NT2/D1 (cell line): ENCODE measurements around the gene TACC3.

Source experiments
- DNase-seq: peaks from one replicate; pipeline ENCODE4 v3.0.0-alpha.2; 2011; ENCODE audit warnings: low read depth, low spot score
- H3K27me3 ChIP-seq: 2 replicates; pipeline ENCODE4 v1.6.0; 2011; ENCODE audit warnings: mild to moderate bottlenecking; ENCODE audit not compliant: insufficient read length, insufficient read depth
- H3K36me3 ChIP-seq: 2 replicates; pipeline ENCODE4 v1.6.1; 2011; ENCODE audit warnings: mild to moderate bottlenecking, low read length, mixed read lengths; ENCODE audit not compliant: insufficient read depth, insufficient read length
- H3K4me1 ChIP-seq: 2 replicates; pipeline ENCODE4 v1.5.1; 2011; ENCODE audit not compliant: insufficient read depth, insufficient read length
- H3K4me3 ChIP-seq: 2 replicates; pipeline ENCODE4 v1.5.1; 2011; ENCODE audit warnings: low read depth; ENCODE audit not compliant: insufficient read length
- H3K9ac ChIP-seq: 2 replicates; pipeline ENCODE4 v1.6.0; 2011; ENCODE audit warnings: low read depth; ENCODE audit not compliant: insufficient read length
- H3K9me3 ChIP-seq: 2 replicates; pipeline ENCODE4 v1.5.1; 2011; ENCODE audit warnings: mild to moderate bottlenecking, low read length; ENCODE audit not compliant: insufficient read depth
- SUZ12 ChIP-seq: IDR thresholded peaks from 2 replicates; pipeline ENCODE4 v1.6.1; 2011; ENCODE audit not compliant: insufficient read length, insufficient read depth; ENCODE audit errors: extremely low read depth
- YY1 ChIP-seq: IDR thresholded peaks from 2 replicates; pipeline ENCODE4 v1.6.1; 2011; ENCODE audit not compliant: insufficient read length, insufficient read depth
- ZNF274 ChIP-seq: IDR thresholded peaks from 2 replicates; pipeline ENCODE4 v1.6.1; 2011; ENCODE audit warnings: mild to moderate bottlenecking, low read depth, low read length

TACC3 gene

DNA sequence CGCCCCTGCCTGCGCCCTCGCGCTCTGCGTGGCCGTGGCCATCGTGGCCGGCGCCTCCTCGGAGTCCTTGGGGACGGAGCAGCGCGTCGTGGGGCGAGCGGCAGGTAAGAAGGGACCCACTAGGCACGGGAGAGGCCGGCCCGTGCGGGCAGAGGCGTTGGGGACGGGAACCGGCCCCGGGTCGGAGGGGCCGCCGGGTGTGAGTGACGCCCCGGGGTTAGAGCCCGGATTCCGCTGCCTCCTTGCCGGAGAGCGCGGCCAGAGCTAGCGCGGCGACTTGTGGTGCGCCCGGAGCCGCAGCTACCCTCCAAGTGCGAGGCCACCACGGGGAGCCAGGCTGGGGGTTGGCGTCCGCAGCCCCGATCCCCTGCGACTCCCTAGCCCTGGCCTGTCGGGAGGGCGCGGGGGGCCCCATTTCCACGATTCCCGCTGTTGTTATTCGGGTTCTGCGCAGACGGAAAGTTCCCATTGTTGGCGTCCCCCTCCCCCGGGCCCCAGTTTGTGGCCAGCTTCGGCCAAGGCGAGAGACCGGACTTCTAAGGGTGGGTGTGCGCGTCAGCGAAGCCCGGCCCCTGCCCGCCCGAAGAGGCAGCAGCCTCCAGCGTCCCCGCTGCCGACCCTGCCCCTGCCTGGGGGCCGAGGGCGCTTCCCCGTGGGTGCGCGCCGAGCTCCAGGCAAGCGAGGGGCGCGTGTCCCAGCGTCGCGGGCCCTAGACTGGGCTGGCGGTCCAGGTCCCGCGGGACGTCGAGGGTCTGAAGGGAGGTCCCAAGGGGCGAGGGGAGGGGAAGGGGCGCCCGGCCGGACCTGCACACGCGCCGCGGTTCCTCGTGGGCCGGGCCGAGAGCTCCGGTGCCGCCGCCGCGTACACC, 72.9 kb downstream of the TACC3 start:
- no peak for DNase-seq
- Histone ChIP-seq H3K36me3 (peaks cover 35% of the 10 kb centered on the region), H3K27me3 (peaks cover 28% of the 10 kb centered on the region), H3K9me3 (no peaks in the 10 kb centered on the region), H3K4me3 (peak overlapping the region; percentile 98), H3K4me1 (peaks cover 46% of the 10 kb centered on the region), H3K9ac (peak overlapping the region; percentile 100)
- no peak for TF ChIP-seq ZNF274
- TF ChIP-seq YY1, result no peak
- no peak for TF ChIP-seq SUZ12
